ENCODE data around the gene BRSK1.
A peak's percentile ranks its signal among the peaks of the same experiment; 100 is the strongest.
"Not testable (repeated sequence)": the region's sequence is repeated elsewhere in the genome, so short reads cannot be mapped to it uniquely, and the experiment has no call there.

BRSK1 gene

GRCh38 chr19:55304279-55304978, 20.6 kb downstream of the BRSK1 start:
- DNase-seq (ENCODE audit: low spot score), result peak; percentile 74

- DNase-seq (ENCODE audit: low spot score), result no peak
These were observed 21.2 kb downstream of the BRSK1 start for GRCh38 chr19:55304980-55305379.

- peak; percentile 46 for DNase-seq (ENCODE audit: low spot score)
These were observed 21.7 kb downstream of the BRSK1 start for GRCh38 chr19:55305491-55305890.

- no peak for DNase-seq (ENCODE audit: low spot score)
These were observed 22.3 kb downstream of the BRSK1 start for GRCh38 chr19:55305983-55306562.

- DNase-seq (ENCODE audit: low spot score), result no peak
These were observed 22.9 kb downstream of the BRSK1 start for GRCh38 chr19:55306712-55307111.

GRCh38 chr19:55308281-55308680, 24.5 kb downstream of the BRSK1 start:
- no peak for DNase-seq (ENCODE audit: low spot score)

DNA sequence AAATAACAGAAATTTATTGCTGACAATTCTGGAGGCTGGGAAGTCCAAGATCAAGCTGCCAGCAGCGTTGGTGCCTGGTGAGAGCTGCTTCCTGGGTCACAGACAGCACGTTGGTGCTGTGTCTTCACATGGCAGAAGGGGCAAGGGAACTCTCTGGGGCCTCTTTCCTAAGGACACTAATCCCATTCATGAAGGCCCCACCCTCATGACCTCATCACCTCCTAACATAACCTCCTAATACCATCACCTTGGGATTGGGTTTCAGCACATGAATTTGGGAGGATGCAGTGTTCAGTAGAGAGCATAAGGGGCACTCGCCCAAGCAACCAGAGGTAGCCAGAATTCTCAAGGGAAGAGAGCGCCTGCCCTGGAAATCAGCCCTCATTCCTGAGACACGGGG, 25.7 kb downstream of the BRSK1 start:
- DNase-seq (ENCODE audit: low spot score), result no peak

DNA sequence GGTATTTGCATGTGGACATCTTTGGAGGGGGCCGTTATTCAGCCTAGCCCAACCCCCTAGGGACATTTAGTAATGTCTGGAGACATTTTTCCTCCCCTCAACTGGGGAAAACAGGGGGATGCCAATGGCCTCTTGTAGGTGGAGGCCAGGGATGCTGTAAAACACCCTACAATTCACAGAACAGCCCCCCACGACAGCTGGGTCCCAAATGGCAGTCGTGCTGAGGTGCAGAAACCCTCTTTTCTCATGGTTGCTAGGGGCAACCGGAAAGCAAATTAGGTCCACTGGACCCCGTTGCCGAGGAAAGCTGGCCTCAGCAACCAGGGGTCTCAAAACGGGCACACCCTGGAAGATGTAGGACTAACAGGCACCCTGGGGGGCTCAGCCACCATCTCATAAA, 26.7 kb downstream of the BRSK1 start:
- DNase-seq (ENCODE audit: low spot score), result no peak

DNA sequence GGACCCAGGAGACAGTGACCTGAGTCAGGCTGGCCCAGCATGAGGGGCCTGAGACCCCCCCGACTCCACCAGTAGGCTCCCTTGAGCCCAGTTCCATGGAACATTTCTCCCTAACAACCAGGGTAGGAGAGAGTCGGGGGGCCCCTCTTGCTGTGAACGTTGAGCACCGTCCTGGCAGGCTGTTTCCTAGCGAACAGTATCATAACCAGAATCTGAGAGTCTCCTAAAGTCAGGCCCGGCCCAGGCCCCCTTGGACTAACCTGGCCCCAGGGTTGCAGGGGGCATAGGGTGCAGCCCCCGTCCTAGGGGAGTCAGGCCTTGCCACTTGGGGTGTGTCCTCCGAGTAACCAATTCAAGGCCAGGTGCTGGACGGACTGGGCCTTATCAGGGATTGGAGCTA, 27.6 kb downstream of the BRSK1 start:
- no peak for DNase-seq (ENCODE audit: low spot score)

GRCh38 chr19:55311797-55312196, 28.0 kb downstream of the BRSK1 start:
- DNase-seq (ENCODE audit: low spot score), result no peak

- no peak for DNase-seq (ENCODE audit: low spot score)
These were observed 29.1 kb downstream of the BRSK1 start for GRCh38 chr19:55312621-55313512.

- no peak for DNase-seq (ENCODE audit: low spot score)
These were observed 30.6 kb downstream of the BRSK1 start for GRCh38 chr19:55314396-55314795.

DNA sequence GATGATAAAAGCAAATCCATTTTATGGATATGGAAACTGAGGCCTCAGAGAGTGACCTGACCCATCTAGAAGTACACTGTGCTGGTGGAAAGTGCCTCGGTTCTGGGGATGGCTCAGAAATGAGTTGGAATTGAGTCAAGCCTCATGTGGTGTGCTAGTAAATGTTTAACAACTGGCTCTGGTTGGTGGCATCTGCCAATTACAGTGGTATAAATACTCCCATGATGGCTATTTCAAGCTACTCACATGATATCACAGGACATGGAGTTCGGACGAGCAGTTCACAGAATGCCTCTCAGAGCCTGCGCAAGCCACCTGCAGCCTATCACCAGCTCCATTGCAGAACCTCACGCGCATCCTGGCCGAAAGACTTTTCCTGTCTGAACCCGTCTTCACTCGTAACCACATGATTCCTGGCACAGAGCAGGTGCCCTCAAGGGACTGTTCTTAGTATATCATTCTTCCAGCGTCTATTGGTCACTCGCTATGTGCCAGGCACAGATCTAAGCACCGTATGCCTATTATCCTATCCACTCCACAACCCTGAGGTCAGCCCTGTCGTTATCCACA, 32.2 kb downstream of the BRSK1 start:
- DNase-seq (ENCODE audit: low spot score), result no peak

GRCh38 chr19:55316646-55317045, 32.8 kb downstream of the BRSK1 start:
- no peak for DNase-seq (ENCODE audit: low spot score)

- DNase-seq (ENCODE audit: low spot score), result no peak
These were observed 36.0 kb downstream of the BRSK1 start for GRCh38 chr19:55319785-55320184.

- DNase-seq (ENCODE audit: low spot score), result no peak
These were observed 37.1 kb downstream of the BRSK1 start for GRCh38 chr19:55320844-55321419.

DNA sequence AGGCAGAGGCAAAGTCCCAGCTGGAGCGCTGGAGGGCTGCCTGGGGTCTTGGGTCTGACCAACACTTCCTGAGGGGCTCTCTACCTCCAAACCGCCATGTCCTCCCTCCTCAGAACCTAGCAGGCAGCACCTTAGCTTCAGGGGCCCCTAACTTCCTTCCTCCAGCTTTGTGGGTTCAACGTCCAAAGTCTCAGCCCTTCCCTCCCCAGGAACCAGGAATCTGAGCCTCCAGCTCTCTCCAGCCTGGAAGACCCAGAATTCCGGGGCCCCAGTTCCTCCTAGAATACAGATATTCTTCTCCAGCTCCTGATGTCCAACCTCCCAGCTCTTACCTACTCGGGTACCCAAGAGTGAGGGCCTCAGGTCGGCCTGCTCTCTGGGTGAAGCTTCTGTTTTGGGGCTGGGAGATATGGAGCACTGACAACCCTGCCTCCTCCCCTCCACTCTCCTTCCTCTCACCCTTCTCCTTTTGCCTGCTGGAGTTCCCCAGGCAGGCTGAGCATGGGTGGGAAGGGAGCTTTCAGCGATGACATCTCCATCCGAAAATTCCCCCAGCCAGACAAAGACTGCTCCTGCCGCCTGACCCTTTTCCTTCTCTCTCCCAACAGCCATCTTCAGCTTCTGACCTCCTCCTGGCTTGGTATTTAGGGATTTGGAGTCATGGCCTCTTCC, 37.8 kb downstream of the BRSK1 start:
- DNase-seq (ENCODE audit: low spot score), result no peak

GRCh38 chr19:55322204-55322885, 38.5 kb downstream of the BRSK1 start:
- DNase-seq (ENCODE audit: low spot score), result no peak

- no peak for DNase-seq (ENCODE audit: low spot score)
These were observed 40.9 kb downstream of the BRSK1 start for GRCh38 chr19:55324662-55325061.

DNA sequence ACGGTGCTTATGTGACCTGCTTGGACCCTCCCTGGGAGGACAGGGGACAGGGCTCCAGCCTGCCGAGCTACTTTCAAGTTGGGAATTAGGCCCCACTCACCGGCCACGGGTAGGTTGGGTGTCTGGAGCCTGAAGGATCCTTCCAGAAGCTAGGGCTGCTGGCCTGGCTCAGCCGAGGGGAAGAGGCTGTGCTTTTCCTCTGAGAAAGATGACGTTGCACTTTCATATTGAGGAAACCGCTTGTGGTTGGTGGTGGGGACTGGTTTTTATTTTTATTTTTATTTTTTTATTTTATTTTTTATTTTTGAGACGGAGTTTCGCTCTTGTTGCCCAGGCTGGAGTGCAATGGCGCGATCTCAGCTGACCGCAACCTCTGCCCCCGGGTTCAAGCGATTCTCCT, 41.4 kb downstream of the BRSK1 start, which contains the start of gene TMEM150B:
Gene TMEM150B (minus strand): TSS at position 170 of the 400 bp plus-strand sequence. CDS start 4,305 bp downstream, outside the sequence.
- no peak for DNase-seq (ENCODE audit: low spot score)

DNA sequence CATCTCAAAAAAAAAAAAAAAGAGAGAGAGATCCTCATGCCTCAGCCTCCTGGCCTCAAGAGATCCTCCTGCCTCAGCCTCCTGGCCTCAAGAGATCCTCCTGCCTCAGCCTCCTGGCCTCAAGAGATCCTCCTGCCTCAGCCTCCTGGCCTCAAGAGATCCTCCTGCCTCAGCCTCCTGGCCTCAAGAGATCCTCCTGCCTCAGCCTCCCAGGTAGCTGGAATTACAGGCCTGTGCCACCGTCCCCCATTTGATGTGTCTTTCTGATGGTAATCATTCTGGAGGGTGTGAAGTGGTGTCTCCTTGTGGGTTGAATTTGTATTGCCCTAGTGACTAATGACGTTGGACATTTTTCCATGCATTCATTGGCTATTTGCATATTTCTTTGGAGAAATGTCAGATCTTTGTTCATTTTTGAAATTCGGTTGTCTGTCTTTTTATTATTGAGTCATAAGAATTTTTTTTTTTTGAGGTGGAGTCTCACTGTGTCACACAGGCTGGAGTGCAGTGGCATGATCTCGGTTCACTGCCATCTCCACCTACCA, 45.0 kb downstream of the BRSK1 start:
- not testable (repeated sequence) for DNase-seq (ENCODE audit: low spot score)
